Endothelial cell of hepatic sinusoid (primary cell): ENCODE results near the gene SGMS1.
"Not testable (repeated sequence)": the region's sequence is repeated elsewhere in the genome, so short reads cannot be mapped to it uniquely, and the experiment has no call there.

Experiments used
- in situ Hi-C: cut with HindIII; loops from 2 replicates; pipeline ENCODE4 v1.10.0; 2017; ENCODE audit warnings: low sequenced_read_pairs

The SGMS1 gene

DNA sequence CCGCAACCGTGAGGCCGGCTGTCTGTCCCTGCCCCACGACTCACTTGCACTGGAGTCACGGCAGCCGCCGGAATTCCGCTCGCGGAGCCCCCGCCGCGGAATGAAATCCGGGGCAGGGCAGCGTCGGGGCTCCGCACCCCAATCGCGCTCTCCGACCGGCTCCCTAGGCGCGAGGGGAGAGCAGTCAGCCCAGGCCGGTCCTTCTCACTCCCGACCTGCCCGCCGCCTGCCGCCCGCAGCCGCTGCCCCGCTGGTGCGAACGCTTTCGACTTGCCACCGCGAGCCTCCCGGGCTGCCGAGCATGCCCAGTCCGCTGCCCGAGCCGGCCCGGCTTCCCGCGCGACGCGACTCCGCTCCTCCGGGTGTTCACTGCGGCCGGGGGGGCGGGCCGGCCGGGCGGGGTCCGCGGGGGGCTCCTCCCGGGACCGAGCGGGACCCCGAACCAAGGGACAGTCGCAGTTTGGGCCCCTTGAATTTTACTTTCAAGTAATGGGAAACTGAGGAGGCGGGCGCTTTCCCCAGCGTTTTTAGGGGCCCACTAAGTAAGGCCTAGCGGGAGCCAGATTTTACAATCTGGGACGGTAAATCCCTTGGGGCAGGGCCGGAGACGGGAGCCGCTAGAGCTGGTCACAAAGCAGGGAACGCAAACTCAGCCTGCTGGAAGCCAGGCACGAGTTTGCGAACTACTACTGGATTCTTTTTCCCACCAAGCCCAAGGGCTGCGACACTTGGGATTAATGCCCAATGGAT lies at the start of gene SGMS1:
Gene SGMS1, minus strand, starts transcription at position 294 of the 750 bp plus-strand sequence. CDS start 279,842 bp downstream, outside the sequence.
- in situ Hi-C loops, result no loop called here

- in situ Hi-C loops, result not testable (repeated sequence)
Observed at GRCh38 chr10:50672152-50672551, 48.4 kb upstream of the SGMS1 start.

DNA sequence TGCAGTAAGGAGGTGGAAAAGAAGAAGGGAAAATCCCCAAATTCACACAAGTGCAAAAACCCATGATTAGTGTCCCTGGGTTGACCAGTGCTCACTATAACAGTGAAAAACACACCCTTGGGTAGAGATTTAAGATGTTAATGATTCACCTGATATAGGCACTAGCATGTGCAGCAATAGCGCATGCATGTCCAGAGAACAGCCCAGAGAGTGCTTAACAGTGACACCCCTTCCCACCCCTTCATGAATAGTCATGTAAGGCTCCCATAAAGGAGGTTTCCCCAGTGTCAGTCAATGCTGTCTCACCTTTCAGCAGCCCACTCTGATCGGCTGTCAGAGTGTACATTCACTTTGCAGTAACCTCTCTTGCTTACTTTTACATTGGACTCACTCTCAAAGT lies 47.9 kb upstream of the SGMS1 start:
- in situ Hi-C loops, result not testable (repeated sequence)

GRCh38 chr10:50669957-50670356 lies 46.2 kb upstream of the SGMS1 start:
- in situ Hi-C loops, result not testable (repeated sequence)

GRCh38 chr10:50667353-50667752 lies 43.6 kb upstream of the SGMS1 start:
- in situ Hi-C loops, result not testable (repeated sequence)

DNA sequence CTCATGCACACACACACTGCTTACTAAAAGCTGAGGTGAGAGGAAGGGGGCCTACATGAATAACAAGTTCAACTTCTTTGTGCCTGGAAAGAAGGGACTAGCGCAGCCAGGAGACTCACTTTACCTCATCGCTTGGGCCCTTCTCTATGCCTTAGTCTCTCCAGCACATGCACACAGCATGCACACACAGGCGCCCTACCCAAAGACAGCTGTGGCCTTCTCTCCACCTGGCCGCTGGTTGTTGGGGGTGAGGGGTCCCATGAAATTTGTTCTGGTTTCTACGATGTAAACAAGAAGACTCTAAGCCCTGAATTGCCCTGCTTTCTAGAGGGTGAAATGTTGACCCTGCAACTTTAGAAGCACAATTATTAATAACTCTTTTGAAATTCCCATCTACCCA lies 38.7 kb upstream of the SGMS1 start:
- in situ Hi-C loops, result not testable (repeated sequence)

DNA sequence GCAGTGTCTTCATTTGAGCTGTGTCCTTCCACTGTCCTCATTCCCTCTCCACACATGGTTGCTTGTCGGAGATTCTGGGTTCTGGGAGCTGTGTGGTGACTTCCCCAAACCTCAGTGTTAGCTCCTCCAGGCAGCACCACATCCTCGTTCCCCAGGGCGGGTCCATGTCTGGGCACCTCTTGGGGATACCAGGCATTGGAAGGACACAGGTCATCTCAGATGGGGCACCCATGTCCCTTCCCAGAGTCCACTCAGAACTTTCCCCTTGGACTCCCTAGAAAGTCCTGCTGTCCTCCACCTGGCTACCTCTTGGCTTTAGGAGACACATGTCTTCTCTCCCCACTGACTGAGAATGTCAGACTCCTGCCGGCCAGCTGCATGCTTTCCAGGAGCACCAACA lies 37.8 kb upstream of the SGMS1 start:
- in situ Hi-C loops, result not testable (repeated sequence)

DNA sequence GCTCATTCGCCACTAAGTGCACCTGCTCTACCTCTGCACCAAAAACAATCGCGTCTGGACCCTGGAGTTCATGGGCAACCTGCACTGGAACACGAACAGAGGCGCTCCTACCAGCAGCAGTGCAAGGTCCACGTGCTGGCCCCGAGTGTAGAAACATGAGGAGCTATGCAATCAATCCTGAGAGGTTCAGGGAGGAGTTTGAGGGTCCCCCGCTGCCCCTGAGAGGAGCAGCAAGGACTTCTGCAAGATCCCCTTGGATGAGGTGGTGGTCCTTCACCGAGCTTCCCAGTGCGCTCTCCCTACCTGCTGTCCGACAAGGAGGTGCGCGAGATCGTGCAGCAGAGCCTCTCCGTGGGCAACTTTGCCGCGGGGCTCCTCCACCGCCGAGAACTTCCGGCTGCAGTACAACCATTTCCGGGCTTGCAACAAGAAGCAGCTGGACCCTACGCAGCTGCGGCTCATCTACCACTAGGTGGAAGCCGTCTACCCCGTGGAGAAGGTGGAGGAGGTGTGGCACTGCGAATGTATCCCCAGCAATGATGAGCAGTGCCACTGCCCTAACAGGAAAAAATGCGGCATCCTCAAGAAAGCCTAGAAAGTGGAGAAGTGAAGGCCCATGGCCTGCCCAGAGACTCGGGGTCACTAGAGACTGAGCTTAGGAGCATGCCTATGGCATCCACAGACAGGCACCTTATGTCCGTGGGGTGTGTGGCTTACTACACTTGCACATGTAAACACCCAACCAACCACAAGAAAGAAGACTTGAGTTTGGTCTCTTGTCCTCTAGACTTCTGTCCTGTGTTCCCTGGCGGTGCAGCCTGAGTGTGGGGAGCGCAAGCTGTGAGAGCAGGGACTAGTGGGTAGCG lies 36.3 kb upstream of the SGMS1 start:
- in situ Hi-C loops, result not testable (repeated sequence)

DNA sequence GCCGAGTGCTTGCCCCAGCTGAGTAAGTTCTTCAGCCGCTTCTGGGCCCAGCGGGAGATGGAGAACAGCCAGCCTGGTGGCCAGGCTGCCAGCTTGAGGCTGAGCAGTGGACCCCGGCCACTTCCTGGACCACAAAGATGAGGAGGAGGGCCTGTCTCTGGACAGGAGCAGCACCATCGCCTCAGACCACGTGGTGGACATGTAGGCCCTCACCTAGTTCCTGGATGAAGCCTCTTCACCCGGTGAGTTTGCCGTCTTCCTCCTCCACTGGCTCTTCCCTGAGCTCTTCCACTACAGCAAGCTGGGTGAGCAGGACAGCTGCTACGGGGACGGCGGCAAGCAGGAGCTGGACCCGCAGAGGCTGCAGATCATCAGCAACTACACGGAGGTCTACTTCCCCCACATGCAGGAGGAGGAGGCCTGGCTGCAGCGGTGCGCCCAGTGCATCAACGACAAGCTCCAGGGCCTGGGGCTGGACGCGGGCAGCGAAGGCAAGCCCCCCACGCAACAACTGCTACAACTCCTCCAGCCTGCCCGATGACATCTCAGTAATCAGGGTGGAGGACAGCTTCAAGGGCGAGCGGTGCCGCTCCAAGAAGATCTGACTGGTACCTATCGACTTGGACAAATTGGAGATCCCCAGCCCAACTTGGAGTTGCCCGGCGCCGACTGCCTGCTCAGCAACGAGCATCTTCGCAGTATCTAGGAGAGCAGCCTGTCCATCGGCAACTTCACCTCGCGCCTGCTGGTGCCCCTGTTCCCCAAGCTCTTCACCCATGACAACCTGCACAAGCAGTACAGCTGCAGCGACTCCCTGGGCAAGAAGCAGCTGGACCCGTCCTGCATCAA lies 35.5 kb upstream of the SGMS1 start:
- in situ Hi-C loops, result not testable (repeated sequence)

DNA sequence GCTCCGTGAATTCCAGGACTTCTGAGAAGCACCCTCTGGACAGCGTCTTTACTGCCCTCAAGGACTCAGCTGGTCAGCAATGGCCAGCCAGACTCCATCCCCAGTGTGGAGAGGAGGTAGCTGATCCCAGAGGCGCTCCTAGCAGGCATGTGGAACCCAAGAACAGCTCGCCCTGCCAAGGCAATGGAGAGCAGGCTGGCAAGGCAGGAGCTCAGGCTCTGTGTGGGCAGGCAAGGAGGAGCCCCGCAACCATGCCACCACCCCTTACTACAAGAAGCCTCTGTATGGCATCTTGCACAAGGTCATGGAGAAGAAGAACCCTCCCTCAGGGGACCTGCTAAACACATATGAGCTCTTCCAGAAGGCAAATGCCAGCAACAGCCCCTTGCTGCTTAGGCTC lies 34.4 kb upstream of the SGMS1 start:
- in situ Hi-C loops, result no loop called here

- in situ Hi-C loops, result no loop called here
Observed at GRCh38 chr10:50653758-50654157, 30.0 kb upstream of the SGMS1 start.

- in situ Hi-C loops, result no loop called here
Observed at GRCh38 chr10:50653142-50653541, 29.4 kb upstream of the SGMS1 start.

DNA sequence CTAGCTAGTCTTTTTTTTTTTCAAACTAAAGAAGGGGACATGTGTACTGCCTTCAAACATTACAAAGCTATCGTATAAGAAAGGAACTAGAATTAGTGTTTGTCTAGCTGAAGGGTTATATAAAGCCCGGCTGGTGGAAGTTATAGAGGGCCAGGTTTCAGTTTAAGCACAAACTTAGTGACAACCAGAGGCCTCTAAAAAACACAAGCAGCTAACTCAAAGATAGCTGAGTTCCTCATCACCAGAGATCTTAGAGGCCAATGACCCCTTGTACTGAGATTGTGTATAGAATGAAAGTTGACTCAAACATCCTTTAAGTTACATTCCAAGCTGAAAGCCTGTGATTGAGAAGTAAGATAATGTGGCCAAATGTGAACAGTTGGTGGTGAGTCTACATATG lies 28.1 kb upstream of the SGMS1 start:
- in situ Hi-C loops, result no loop called here

DNA sequence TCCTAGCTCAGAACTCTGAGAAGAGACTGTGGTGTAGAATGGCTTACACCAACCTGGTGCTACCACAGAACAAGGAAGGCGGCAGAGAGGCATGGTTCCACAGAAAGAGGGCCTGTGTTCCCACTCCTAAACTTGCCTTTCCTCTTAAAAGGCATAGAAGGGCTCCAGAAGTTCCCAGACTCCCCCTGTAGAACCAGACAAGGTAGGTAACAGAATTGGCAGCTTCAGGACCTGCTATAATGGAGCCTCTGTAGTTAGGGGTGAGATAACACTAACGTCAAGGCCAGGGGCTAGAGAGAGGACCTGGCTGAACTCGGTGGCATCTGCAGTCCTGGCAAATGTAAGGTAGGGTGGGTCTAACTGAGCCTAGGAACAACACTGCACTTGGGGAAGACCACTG lies 26.7 kb upstream of the SGMS1 start:
- in situ Hi-C loops, result no loop called here

GRCh38 chr10:50648935-50649227 lies 25.1 kb upstream of the SGMS1 start:
- in situ Hi-C loops, result no loop called here

- in situ Hi-C loops, result no loop called here
Observed at GRCh38 chr10:50648089-50648934, 24.6 kb upstream of the SGMS1 start.

GRCh38 chr10:50647350-50647749 lies 23.6 kb upstream of the SGMS1 start:
- in situ Hi-C loops, result not testable (repeated sequence)

DNA sequence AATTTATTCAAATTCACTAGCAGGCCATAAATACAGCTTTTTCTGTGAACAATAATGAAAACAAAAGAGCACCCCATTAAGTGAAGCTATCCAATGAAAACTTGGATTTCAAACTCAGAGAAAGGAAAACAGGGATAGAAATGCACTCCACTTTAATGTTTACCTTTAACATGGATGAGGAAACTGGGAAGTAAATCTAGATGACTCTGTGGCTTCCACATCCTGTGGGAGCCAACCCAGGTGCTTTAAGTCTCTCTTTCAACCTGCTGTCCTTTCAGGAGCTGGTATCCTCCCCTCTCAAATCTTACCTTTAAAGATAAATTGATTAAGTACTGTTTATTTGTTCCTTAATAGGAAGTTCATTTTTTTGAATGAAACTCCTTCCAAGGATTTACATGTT lies 21.5 kb upstream of the SGMS1 start:
- in situ Hi-C loops, result no loop called here

DNA sequence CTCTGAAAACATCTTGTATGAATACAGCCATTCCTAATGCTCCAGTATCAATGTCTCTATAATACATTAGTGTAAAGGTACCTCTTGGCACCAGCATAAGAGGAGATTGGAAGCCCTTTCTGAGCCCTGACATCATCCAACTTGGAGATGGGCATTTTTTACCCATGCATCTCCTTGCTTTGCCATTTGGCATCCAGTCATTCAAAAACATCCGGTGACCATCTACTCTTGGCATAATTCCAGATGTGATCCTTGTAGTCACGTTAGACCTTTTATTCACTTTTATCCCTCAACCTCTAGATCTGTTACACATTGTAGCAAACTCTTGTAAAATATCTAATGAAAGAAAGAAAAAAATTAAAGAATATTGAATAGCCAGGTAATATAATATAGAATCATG lies 17.9 kb upstream of the SGMS1 start:
- in situ Hi-C loops, result no loop called here

DNA sequence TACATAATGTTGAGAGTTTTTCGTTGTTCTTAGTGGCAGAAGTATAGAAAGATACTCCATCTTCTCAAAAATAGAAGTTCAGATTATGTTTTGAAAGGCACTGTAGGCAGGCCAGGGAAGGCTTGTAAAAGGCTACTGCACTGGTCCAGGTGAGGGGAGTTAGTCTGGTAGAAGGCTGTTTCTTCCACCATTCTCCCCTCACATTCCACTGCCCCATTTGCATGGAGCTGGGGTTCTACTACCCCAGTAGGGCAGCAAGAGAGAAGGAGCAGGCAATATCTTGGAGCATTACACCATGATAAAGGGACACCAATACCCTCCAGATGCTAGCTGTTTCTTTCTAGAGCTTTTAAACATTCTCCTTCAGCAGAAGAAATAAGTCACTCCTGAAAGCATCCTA lies 16.5 kb upstream of the SGMS1 start:
- in situ Hi-C loops, result no loop called here
